Measurements from ENCODE around the gene MACROD2. TPM values are rescaled to one million over a fixed set of nuclear protein-coding genes. Genes with fewer than 3 reads are reported as not detected.

Gene MACROD2
- total RNA-seq, 4 donors from 2014 or later, result 4.6 to 33.0 (median 8.3) TPM

DNA sequence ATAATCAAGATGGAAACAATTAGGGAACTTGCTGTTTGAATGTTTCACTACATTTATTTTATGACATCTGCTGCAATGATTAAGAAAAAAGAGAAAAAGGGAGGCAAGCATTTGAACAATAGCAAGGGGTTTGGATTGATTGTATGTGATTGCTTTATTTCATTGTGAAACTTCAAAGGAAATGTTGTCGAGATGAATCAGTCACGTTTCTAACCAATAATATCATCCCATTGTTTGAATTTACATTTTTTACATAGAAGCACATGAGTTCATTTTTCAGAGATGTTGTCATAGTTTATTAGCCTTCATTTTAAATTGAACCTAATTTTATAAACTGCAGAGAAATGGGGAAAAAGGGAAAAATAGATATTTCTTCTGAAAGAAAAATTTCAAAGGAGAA, 2006.0 kb downstream of the MACROD2 start:
- intact Hi-C loops (cut with DNase I; ENCODE audit: low total_unique reads), result no loop called here
- Histone ChIP-seq H3K4me3 (no peak overlapping the region), H3K36me3 (no peaks in the 10 kb centered on the region), H3K27ac (no peak overlapping the region), H3K9me3 (peaks cover 9 to 18% of the 10 kb centered on the region in 2 donors), H3K27me3 (no peaks in the 10 kb centered on the region), H3K4me1 (no peaks in the 10 kb centered on the region)
- no peak for TF ChIP-seq POLR2AphosphoS5 (IDR thresholded peaks at IDR 0.05)
- TF ChIP-seq EP300 (IDR thresholded peaks at IDR 0.05; ENCODE audit: low read depth), result no peak
- TF ChIP-seq, protein P1, sequence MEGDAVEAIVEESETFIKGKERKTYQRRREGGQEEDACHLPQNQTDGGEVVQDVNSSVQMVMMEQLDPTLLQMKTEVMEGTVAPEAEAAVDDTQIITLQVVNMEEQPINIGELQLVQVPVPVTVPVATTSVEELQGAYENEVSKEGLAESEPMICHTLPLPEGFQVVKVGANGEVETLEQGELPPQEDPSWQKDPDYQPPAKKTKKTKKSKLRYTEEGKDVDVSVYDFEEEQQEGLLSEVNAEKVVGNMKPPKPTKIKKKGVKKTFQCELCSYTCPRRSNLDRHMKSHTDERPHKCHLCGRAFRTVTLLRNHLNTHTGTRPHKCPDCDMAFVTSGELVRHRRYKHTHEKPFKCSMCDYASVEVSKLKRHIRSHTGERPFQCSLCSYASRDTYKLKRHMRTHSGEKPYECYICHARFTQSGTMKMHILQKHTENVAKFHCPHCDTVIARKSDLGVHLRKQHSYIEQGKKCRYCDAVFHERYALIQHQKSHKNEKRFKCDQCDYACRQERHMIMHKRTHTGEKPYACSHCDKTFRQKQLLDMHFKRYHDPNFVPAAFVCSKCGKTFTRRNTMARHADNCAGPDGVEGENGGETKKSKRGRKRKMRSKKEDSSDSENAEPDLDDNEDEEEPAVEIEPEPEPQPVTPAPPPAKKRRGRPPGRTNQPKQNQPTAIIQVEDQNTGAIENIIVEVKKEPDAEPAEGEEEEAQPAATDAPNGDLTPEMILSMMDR (IDR thresholded peaks at IDR 0.05), result no peak
- no peak for TF ChIP-seq POLR2A (IDR thresholded peaks at IDR 0.05)
- 58 to 79% methylated on average over 2 of the region's 2 CpGs for WGBS, 2 donors (ENCODE audit: low coverage in 1 of 2)
- in situ Hi-C loops (cut with MboI; ENCODE audit: low pct_ligation_motif_present in 1 of 4, low pct_unique_long_range_greater_than_20kb in 1 of 4, low sequenced_read_pairs in 3 of 4), result no loop called here
- DNase-seq, result no peak

- in situ Hi-C loops (cut with MboI; ENCODE audit: low pct_ligation_motif_present in 1 of 4, low pct_unique_long_range_greater_than_20kb in 1 of 4, low sequenced_read_pairs in 3 of 4) (no loop called here), intact Hi-C loops (cut with DNase I; ENCODE audit: low total_unique reads) (no loop called here)
- Histone ChIP-seq H3K27ac (no peak overlapping the region), H3K9me3 (no peaks in the 10 kb centered on the region), H3K36me3 (no peaks in the 10 kb centered on the region), H3K27me3 (no peaks in the 10 kb centered on the region), H3K4me1 (no peaks in the 10 kb centered on the region), H3K4me3 (no peak overlapping the region)
- no peak for DNase-seq
- TF ChIP-seq POLR2A (IDR thresholded peaks at IDR 0.05), result no peak
- TF ChIP-seq POLR2AphosphoS5 (IDR thresholded peaks at IDR 0.05), result no peak
- TF ChIP-seq, protein P1 (IDR thresholded peaks at IDR 0.05), result no peak
- no peak for TF ChIP-seq EP300 (IDR thresholded peaks at IDR 0.05; ENCODE audit: low read depth)
- 29 to 91% methylated on average over 1 of the region's 1 CpG for WGBS, 2 donors (ENCODE audit: low coverage in 1 of 2)
Measured at GRCh38 chr20:16003310-16003709, 2008.0 kb downstream of the MACROD2 start.

GRCh38 chr20:16004108-16004854, 2009.0 kb downstream of the MACROD2 start:
- WGBS, 2 donors (ENCODE audit: low coverage in 1 of 2), result 81 to 86% methylated on average over 6 to 18 of the region's 18 CpGs
- TF ChIP-seq, protein P1 (IDR thresholded peaks at IDR 0.05), result no peak
- TF ChIP-seq POLR2AphosphoS5 (IDR thresholded peaks at IDR 0.05), result no peak
- TF ChIP-seq POLR2A (IDR thresholded peaks at IDR 0.05), result no peak
- TF ChIP-seq EP300 (IDR thresholded peaks at IDR 0.05; ENCODE audit: low read depth), result no peak
- Histone ChIP-seq H3K36me3 (no peaks in the 10 kb centered on the region), H3K4me3 (no peak overlapping the region), H3K4me1 (no peaks in the 10 kb centered on the region), H3K27ac (no peak overlapping the region), H3K27me3 (no peaks in the 10 kb centered on the region), H3K9me3 (no peaks in the 10 kb centered on the region)
- in situ Hi-C loops (cut with MboI; ENCODE audit: low pct_ligation_motif_present in 1 of 4, low pct_unique_long_range_greater_than_20kb in 1 of 4, low sequenced_read_pairs in 3 of 4) (no loop called here), intact Hi-C loops (cut with DNase I; ENCODE audit: low total_unique reads) (no loop called here)
- DNase-seq, result no peak

GRCh38 chr20:16005021-16005914, 2010.0 kb downstream of the MACROD2 start:
- Histone ChIP-seq H3K27ac (no peak overlapping the region), H3K9me3 (no peaks in the 10 kb centered on the region), H3K4me3 (no peak overlapping the region), H3K36me3 (no peaks in the 10 kb centered on the region), H3K27me3 (no peaks in the 10 kb centered on the region), H3K4me1 (no peaks in the 10 kb centered on the region)
- DNase-seq, result no peak
- WGBS, 2 donors (ENCODE audit: low coverage in 1 of 2), result 75 to 83% methylated on average over 6 to 9 of the region's 9 CpGs
- intact Hi-C loops (cut with DNase I; ENCODE audit: low total_unique reads) (no loop called here), in situ Hi-C loops (cut with MboI; ENCODE audit: low pct_ligation_motif_present in 1 of 4, low pct_unique_long_range_greater_than_20kb in 1 of 4, low sequenced_read_pairs in 3 of 4) (no loop called here)
- TF ChIP-seq EP300 (IDR thresholded peaks at IDR 0.05; ENCODE audit: low read depth), result no peak
- no peak for TF ChIP-seq POLR2AphosphoS5 (IDR thresholded peaks at IDR 0.05)
- TF ChIP-seq POLR2A (IDR thresholded peaks at IDR 0.05), result no peak
- TF ChIP-seq, protein P1 (IDR thresholded peaks at IDR 0.05), result no peak
